Tibial nerve (tissue), 4 donors: Measurements from ENCODE around the gene MEIG1. TPM values are rescaled to one million over a fixed set of nuclear protein-coding genes. Genes with fewer than 3 reads are reported as not detected.

Experiments used
- DNase-seq, 2 donors: peaks; one replicate each; pipeline ENCODE4 v3.0.0-alpha.2; 2019; ENCODE audit warnings: low spot score in 2 of 2
- H3K27ac ChIP-seq, 4 donors: fragments of 200-600 bp; sonication (generic) in 3 of 4; one replicate each; pipeline ENCODE4 v1.5.1; 2017 to 2019; ENCODE audit warnings: mild to moderate bottlenecking in 1 of 4
- H3K27me3 ChIP-seq, 2 donors: fragments of 200-600 bp; sonication (generic) in 1 of 2; one replicate each; pipeline versions ENCODE4 v1.5.1 to v1.6.0; 2017 to 2019
- H3K36me3 ChIP-seq, 3 donors: fragments of 200-600 bp; sonication (generic); one replicate each; pipeline ENCODE4 v1.5.1; 2018 to 2019
- H3K4me1 ChIP-seq, 4 donors: fragments of 200-600 bp; sonication (generic) in 3 of 4; one replicate each; pipeline ENCODE4 v1.5.1; 2017 to 2019
- H3K4me3 ChIP-seq, 4 donors: fragments of 200-600 bp; sonication (generic) in 3 of 4; one replicate each; pipeline ENCODE4 v1.5.1; 2017 to 2019; ENCODE audit warnings: mild to moderate bottlenecking in 1 of 4, moderate library complexity in 1 of 4
- H3K9me3 ChIP-seq, 4 donors: fragments of 200-600 bp; sonication (generic) in 3 of 4; one replicate each; pipeline ENCODE4 v1.5.1; 2017 to 2019
- CTCF ChIP-seq, 5 experiments: fragments of 200-600 bp in 3 of 5; fragments of 450-650 bp in 2 of 5; sonication (generic) in 3 of 5; IDR thresholded peaks; one replicate each; pipeline ENCODE4 v1.5.1; 2016 to 2019; ENCODE audit warnings: antibody characterized with exemption in 5 of 5, mild to moderate bottlenecking in 3 of 5, moderate library complexity in 2 of 5
- EP300 ChIP-seq, 2 donors: sonication (generic); formaldehyde crosslinking; IDR thresholded peaks; one replicate each; pipeline ENCODE4 v1.6.1; 2017; ENCODE audit warnings: antibody characterized with exemption in 2 of 2, mild to moderate bottlenecking in 1 of 2
- POLR2A ChIP-seq, 2 donors: fragments of 450-650 bp; IDR thresholded peaks; one replicate each; pipeline ENCODE4 v1.6.1; 2017; ENCODE audit warnings: antibody characterized with exemption in 2 of 2, mild to moderate bottlenecking in 2 of 2, moderate library complexity in 2 of 2
- WGBS, 2 donors: methylation state at CpG; one replicate each; pipeline ENCODE4 v1.1.5; 2018; 5-methylcytosine and 5-hydroxymethylcytosine counted together
- total RNA-seq, 4 donors: library from RNA; depleted of rRNA; stranded (reverse); fragments of >200 nt; gene quantifications; one replicate each; pipeline ENCODE4 v1.1.0, GENCODE V29; 2016

The MEIG1 gene
- total RNA-seq: not detected

GRCh38 chr10:14959221-14960057, at the start of gene MEIG1:
MEIG1 (plus strand) TSS chr10:14959388; CDS start chr10:14966469, 7,081 bp downstream.
- Histone ChIP-seq H3K4me1 (peaks cover 0 to 18% (median 7%) of the 10 kb centered on the region in 4 donors), H3K9me3 (no peaks in the 10 kb centered on the region), H3K36me3 (no peaks in the 10 kb centered on the region), H3K27me3 (no peaks in the 10 kb centered on the region), H3K27ac (peak within 1 kb of the TSS; percentile 83 to 98 (median 96)), H3K4me3 (peak within 1 kb of the TSS; percentile 66 to 91 (median 74))
- WGBS, 2 donors: 0% methylated on average over 34 to 59 of the region's 60 CpGs
- DNase-seq: peak; percentile 82 to 94
- TF ChIP-seq EP300 (IDR thresholded peaks at IDR 0.05) (peak; percentile 46 to 77), CTCF (IDR thresholded peaks at IDR 0.05) (peak in 1 of 5 experiments; percentile 9), POLR2A (IDR thresholded peaks at IDR 0.05) (peak in 1 of 2 donors; percentile 46)

DNA sequence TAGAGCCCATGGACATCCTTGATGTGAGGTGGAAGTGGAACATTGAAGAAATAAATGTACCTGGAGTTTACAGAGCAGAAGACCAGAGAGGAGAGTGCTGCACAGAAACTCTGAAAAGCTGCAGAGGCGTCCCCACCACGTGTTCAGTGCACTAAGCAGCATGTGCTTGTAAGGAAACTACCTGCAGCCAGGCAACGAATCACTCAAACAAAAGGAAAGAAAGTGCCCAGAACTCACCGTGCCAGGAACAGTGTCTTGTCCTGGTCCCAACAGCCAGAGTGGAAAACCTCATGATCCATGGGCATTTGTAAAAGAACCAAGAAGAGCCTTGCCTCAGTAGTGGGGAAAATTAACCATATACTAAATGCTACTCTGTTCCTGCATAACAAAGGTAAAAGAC, 48.2 kb upstream of the MEIG1 start:
- WGBS, 2 donors: 92 to 95% methylated on average over 4 of the region's 4 CpGs
- TF ChIP-seq EP300 (IDR thresholded peaks at IDR 0.05) (no peak), CTCF (IDR thresholded peaks at IDR 0.05) (no peak)
- H3K4me3 ChIP-seq: no peak overlapping the region
- H3K27me3 ChIP-seq: no peaks in the 10 kb centered on the region
- peaks cover 0 to 2% (median 0%) of the 10 kb centered on the region in 4 donors for H3K9me3 ChIP-seq
- H3K36me3 ChIP-seq: peaks cover 0 to 92% (median 9%) of the 10 kb centered on the region in 3 donors
- H3K4me1 ChIP-seq: no peaks in the 10 kb centered on the region
- no peak for DNase-seq
- H3K27ac ChIP-seq: no peak overlapping the region

DNA sequence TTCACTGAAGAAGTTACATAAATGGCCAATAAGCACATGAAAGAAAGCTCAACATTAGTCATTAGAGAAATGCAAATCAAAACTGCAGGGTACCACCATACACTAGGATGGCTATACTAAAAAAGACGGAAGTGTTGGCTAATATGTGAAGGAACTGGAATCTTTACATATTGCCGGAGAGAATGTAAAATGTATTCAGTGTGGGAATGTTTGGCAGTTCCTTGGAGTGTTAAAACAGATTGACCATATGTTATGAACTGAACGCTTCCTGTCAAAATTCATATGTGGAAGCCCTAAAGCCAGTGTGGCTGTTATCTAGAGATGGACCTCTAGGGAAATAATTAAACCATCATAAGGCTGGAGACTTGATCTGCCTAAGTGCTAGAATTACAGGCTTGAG, 47.4 kb upstream of the MEIG1 start:
- TF ChIP-seq POLR2A (IDR thresholded peaks at IDR 0.05) (no peak), CTCF (IDR thresholded peaks at IDR 0.05) (no peak), EP300 (IDR thresholded peaks at IDR 0.05) (no peak)
- no peaks in the 10 kb centered on the region for H3K4me1 ChIP-seq
- H3K36me3 ChIP-seq: peaks cover 0 to 92% (median 9%) of the 10 kb centered on the region in 3 donors
- 97 to 99% methylated on average over 3 of the region's 3 CpGs for WGBS, 2 donors
- H3K9me3 ChIP-seq: peaks cover 0 to 11% (median 0%) of the 10 kb centered on the region in 4 donors
- H3K27me3 ChIP-seq: no peaks in the 10 kb centered on the region
- no peak for DNase-seq
- H3K27ac ChIP-seq: no peak overlapping the region
- no peak overlapping the region for H3K4me3 ChIP-seq

GRCh38 chr10:14916600-14916999, 42.6 kb upstream of the MEIG1 start:
- Histone ChIP-seq H3K27ac (no peak overlapping the region), H3K4me1 (no peaks in the 10 kb centered on the region), H3K27me3 (no peaks in the 10 kb centered on the region), H3K36me3 (peaks cover 0 to 94% (median 25%) of the 10 kb centered on the region in 3 donors), H3K4me3 (no peak overlapping the region), H3K9me3 (peaks cover 0 to 28% (median 2%) of the 10 kb centered on the region in 4 donors)
- DNase-seq: no peak
- no peak for TF ChIP-seq EP300 (IDR thresholded peaks at IDR 0.05)
- TF ChIP-seq POLR2A (IDR thresholded peaks at IDR 0.05): no peak
- 94 to 99% methylated on average over 2 of the region's 2 CpGs for WGBS, 2 donors

- TF ChIP-seq EP300 (IDR thresholded peaks at IDR 0.05) (no peak), CTCF (IDR thresholded peaks at IDR 0.05) (no peak), POLR2A (IDR thresholded peaks at IDR 0.05) (no peak)
- H3K4me3 ChIP-seq: no peak overlapping the region
- peaks cover 0 to 28% (median 2%) of the 10 kb centered on the region in 4 donors for H3K9me3 ChIP-seq
- no peaks in the 10 kb centered on the region for H3K27me3 ChIP-seq
- no peak for DNase-seq
- H3K27ac ChIP-seq: no peak overlapping the region
- no peaks in the 10 kb centered on the region for H3K4me1 ChIP-seq
- peaks cover 0 to 95% (median 29%) of the 10 kb centered on the region in 3 donors for H3K36me3 ChIP-seq
- 93 to 97% methylated on average over 3 of the region's 3 CpGs for WGBS, 2 donors
Observed at GRCh38 chr10:14917827-14918226, 41.4 kb upstream of the MEIG1 start.
